Measurements from ENCODE around the gene ARRB1.
A peak's percentile ranks its signal among the peaks of the same experiment; 100 is the strongest.
"Not testable (repeated sequence)": the region's sequence is repeated elsewhere in the genome, so short reads cannot be mapped to it uniquely, and the experiment has no call there.

The ARRB1 gene

GRCh38 chr11:75276186-75276585 lies 75.3 kb downstream of the ARRB1 start:
- DNase-seq (ENCODE audit: low read depth in 2 of 2) = no peak

- peak; percentile 24 to 31 for DNase-seq (ENCODE audit: low read depth in 2 of 2)
Measured at GRCh38 chr11:75275581-75275980, 75.9 kb downstream of the ARRB1 start.

GRCh38 chr11:75274716-75275115 lies 76.7 kb downstream of the ARRB1 start:
- not testable (repeated sequence) for DNase-seq (ENCODE audit: low read depth in 2 of 2)

DNA sequence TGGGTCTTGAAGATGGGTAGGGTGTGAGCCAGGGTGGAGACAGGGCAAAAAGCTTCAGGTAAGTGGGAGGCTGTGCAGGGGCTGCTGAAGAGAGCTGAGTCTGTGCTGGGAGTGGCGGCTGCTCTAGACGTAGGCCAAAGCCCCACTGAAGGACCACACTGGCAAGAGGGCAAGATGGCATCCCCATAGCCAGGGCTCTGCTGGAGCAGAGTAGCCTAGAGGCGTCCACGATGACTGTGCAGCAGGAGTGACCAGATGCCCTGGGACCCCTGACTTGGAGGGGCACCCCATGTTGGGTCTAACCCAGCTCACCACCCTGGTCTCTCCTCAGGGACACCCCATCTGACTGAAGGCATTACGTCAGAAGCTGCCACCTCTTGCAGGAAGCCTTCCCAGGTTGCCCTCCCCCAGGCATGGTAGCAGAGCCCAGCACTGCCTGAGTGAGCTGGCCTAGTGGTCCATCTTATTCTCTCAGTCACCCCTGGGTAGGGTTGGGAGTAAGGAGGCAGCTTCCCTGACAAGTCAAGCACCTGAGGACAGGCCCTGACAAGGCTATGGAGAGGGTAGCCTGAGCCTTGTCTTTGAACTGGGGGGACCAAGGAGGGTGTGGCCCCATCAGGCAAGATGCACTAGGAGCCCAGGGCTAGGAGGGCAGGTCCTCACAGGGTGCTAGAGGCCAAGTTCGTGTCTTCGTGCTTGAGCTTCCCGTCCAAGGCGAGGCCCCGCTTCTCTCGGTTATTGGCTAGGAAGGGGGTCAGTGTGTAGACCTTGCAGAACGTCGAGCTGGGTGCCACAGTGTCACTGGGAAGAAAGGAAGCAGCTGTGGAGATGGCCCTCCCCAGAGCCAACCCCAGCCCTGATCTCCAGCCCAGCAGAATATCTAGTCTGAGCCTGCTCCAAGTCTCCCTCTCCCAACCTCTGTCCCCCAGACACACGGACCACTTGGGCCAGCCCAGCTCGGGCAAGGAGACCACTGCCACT lies 77.8 kb downstream of the ARRB1 start:
- DNase-seq (ENCODE audit: low read depth in 2 of 2) = no peak

DNA sequence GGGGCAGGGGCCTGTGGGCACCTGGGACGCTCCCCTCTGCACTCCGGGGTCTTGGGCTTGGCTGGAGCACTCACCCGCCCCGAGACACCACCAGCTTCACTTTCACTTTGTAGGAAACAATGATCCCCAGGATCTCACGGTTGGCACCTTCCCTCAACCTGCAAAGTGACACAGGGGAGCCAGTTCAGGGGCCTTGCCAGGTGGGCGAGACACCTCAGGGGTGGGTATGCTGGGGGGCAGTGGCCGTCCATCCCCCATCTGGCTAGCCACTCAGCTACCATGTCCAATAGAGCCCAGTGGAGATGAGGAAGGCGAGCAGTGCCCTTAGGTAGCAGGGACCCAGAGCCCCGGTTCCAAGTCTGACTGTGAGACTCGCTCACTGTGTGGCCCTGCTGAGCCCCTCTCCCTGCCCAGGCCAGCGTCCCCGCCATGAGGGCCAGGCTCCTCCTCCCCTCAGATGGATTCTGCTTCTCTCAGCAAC lies 78.6 kb downstream of the ARRB1 start:
- DNase-seq (ENCODE audit: low read depth in 2 of 2) = no peak

- DNase-seq (ENCODE audit: low read depth in 2 of 2) = no peak
Measured at GRCh38 chr11:75272391-75272790, 79.1 kb downstream of the ARRB1 start.

DNA sequence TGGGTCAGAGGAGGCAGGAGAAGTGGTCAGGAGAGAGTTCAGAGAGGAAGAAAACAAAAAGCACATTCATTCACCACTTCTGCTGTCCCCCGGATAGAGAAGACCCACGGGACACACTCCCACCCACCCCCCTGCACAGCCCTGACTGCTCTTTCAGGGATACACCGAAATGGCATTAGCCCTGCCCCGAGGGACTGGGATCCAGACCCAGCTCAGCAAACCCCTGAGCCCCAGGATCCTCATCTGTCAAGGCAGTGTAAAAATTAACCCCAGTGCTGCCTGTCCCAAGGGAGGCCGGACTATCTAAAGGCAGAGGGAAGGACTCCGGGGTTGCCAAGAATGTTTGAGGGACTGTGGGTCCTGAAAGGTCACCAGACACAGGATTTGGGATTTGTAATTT lies 79.7 kb downstream of the ARRB1 start:
- no peak for DNase-seq (ENCODE audit: low read depth in 2 of 2)

DNA sequence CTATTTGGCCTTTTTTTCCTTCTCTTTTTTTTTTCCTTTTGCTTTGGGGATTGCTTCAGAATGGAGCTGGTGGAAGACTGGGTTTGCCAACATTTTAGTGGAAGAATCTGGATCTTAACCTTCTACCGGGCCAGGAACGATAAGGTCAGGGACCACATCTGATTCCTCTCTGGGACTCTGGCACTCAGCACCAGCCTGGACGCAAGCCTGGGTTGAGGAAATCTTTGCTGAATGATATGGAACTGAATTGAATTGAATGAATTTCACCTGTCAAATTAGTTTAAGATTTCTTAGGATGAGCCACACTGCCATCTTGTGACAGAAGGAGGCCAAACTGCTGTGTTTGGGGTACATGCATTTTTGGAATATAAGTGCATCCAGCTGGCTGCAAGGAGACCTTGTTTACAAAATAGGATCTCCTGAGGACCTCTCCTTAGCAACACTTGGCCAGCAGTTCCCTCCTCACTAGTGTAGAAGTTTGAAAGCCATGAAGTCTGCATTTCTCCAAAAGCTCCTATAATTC lies 80.5 kb downstream of the ARRB1 start:
- DNase-seq (ENCODE audit: low read depth in 2 of 2) = no peak

DNA sequence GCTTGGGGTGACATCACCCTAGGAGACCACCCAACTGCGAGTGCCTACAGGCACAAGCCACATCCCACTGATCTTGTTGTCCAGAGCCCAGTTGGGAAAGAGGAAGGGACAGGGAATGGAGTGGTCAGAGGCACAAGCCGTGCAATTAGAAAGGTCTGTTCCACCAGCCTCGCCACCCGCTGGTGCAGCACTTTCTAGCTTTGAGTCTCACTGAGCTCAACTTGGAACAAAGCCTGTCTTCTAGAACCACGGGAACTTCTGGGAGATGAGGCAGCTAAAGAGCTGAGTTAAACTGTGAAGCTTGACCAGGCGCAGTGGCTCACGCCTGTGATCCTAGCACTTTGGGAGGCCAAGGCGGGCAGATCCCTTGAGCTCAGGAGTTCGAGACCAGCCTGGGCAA lies 81.6 kb downstream of the ARRB1 start:
- DNase-seq (ENCODE audit: low read depth in 2 of 2) = no peak

DNA sequence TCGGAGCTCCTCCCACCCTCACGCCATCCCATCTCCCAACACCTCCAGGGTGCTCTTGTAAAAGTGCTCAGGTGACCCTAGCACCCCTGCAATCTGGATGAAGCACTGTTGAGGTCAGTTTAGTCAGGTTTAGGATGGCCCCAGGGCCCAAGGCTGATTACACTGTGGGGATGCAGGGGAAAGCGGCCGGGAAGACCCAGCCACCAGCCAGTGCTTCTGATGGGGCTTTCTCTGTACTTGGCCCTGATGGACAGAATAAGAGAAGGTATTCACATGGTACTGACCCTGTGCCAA lies 82.1 kb downstream of the ARRB1 start:
- DNase-seq (ENCODE audit: low read depth in 2 of 2) = no peak

- no peak for DNase-seq (ENCODE audit: low read depth in 2 of 2)
Measured at GRCh38 chr11:75268626-75269366, 82.7 kb downstream of the ARRB1 start.

DNA sequence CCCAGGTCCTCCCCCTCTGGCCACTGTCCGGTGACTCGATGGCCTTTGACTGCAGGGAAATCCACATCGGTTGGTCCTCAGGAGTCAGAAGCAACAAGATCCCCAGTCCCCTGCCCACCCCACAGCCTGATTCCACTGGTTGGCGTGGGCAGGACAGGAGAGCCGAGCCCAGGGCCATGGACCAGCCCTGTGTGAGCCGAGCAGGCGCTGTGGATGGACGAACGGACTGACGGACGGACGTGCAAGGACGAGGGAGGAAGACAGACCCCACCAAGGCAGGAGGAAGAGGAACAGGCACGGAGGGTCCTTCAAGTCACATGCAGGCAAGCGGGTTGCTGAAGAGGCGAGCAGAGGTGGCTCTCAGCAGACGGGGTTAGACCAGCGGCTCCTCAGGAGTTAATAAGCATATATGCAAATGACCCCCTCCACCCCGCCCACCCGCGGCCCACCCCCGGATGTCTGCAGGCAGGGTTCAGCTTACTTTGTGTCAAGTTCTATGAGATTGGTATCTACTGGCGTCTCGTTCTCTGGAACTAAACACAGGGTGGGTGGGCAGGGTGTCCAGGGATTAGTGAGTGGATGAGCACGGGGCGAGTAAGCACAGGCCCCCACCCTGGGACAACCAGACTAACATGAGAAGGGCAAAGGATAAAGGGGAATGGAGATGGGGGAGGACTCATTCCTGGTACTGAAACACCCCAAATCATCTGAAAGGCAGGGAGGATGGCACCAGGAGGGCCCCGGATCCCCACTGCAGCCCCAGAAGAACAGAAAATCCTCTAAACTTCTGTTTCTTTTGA lies 84.1 kb downstream of the ARRB1 start:
- DNase-seq (ENCODE audit: low read depth in 2 of 2) = no peak

- no peak for DNase-seq (ENCODE audit: low read depth in 2 of 2)
Measured at GRCh38 chr11:75265851-75266531, 85.5 kb downstream of the ARRB1 start.

DNA sequence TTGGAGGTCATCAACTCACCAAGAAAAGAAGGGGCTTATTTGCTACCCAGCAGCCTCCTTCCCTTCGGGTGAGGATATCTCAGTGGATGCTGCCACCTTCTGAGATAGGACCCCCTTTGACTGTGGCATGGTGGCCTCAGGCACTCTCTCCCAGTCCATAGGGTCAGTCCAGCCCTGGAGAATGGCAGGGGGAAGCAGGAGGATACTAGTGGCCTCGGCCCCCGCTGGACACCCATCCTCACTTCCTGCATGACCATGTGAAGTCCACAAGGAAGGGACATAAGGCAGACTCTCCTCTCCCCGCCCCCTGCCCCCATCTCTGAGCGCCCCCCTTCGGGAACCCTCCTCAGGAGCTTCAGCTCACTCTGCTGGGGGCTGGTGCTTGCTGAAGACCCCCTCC lies 86.5 kb downstream of the ARRB1 start:
- DNase-seq (ENCODE audit: low read depth in 2 of 2) = no peak

DNA sequence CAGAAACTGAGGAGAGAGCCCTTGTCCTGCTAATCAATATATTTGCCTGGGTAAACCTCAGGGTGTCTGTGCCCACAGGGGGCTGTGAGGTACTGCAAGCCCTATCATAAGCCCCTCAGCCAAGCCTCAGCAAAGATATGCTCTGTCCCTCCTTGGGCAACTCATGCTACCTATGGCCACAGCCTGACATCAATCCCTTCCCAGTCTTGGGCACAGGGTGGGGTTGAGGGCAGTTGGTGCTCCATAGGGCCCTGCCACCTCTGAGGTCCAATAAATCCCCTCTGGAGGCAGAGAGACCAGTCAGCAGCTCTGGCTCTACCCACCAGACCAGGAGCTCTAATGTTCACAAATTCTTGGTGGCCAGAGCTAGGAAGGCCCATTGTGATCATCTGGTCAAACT lies 87.1 kb downstream of the ARRB1 start:
- DNase-seq (ENCODE audit: low read depth in 2 of 2) = no peak

GRCh38 chr11:75263944-75264349 lies 87.5 kb downstream of the ARRB1 start:
- DNase-seq (ENCODE audit: low read depth in 2 of 2) = no peak

DNA sequence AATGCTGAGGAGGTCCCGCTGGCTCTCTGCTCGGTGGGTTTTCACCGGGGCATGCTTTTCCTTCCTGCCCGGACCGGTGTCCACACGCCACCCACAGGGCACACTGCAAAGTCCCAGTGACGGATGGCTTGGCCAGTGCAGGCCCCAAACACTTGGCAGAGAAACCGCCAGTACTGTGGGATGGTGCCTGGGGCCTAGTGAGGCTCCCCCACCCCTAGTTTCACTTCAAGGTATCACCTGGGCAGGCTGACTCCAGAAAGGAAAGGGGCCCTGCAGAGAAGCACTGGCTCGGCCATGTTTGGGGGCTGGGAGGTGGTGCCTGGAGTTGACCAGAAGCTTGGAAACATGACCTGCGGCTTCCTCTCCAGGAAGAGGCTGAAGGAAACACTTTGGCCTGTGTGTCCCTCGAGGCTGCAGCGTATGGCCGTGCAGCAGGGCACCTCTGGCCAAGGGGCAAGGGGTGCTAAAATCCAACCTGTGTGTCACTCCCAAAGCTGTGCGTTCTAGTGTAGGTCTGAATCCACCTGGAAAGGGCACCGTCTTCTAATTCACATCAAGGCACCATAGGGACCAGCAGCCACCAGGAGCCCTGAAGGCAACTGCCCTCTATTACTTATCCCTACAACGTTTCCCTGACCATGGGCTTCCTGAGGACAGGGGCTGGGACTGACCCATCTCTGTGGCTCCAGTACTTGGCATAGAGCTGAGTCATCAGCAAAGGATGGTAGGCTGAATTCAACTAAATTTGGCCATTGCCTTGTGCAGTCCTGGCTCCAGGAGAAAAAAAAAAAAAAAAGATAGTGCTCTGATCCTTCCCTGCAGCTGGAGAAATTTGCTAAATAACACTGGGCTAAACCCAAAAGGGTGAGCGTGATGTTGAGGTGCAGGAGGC lies 88.3 kb downstream of the ARRB1 start:
- DNase-seq (ENCODE audit: low read depth in 2 of 2) = no peak

DNA sequence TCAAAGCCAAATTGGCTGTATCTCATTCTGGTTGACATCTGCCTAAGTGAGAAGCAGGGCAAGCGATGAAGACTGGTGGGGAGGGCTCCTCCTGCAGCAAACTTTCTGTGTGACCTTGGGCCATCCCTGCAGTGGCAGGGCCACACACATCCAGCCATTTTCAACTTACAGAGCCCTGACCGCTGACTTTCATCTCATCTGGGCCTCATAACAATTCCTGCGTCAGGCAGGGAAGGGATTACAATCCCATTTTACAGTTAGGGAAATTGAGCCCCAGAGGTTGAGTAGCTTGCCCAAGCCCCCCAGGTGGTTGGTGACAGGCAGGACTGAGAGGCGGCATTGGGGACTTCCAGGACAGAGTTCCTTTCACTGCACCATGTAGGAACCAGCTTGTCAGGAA lies 89.0 kb downstream of the ARRB1 start:
- no peak for DNase-seq (ENCODE audit: low read depth in 2 of 2)

GRCh38 chr11:75261902-75262361 lies 89.5 kb downstream of the ARRB1 start:
- DNase-seq (ENCODE audit: low read depth in 2 of 2) = no peak

All from activated CD4-positive, alpha-beta T cell treated with anti-CD3 and anti-CD28 coated beads for 24 hours (primary cell).